Measurements from ENCODE around the gene CFL2. TPM values are rescaled to one million over a fixed set of nuclear protein-coding genes. Genes with fewer than 3 reads are reported as not detected.

The CFL2 gene
- total and polyA plus RNA-seq, 2 of the 13 experiments (the other 11 are each of a cell fraction or from before 2014, with no cell fraction given), result 114 to 158 TPM

- TF ChIP-seq PAX8 (CRISPR knock-in tag; IDR thresholded peaks at IDR 0.05; ENCODE audit: borderline replicate concordance), result no peak
- no peak for TF ChIP-seq ZNF550 (CRISPR knock-in tag; IDR thresholded peaks at IDR 0.05; ENCODE audit: borderline replicate concordance)
- TF ChIP-seq KMT2A (CRISPR knock-in tag; IDR thresholded peaks at IDR 0.05), result no peak
- no peak for TF ChIP-seq ZNF256 (CRISPR knock-in tag; conservative IDR thresholded peaks at IDR 0.05)
- TF ChIP-seq, protein P1, sequence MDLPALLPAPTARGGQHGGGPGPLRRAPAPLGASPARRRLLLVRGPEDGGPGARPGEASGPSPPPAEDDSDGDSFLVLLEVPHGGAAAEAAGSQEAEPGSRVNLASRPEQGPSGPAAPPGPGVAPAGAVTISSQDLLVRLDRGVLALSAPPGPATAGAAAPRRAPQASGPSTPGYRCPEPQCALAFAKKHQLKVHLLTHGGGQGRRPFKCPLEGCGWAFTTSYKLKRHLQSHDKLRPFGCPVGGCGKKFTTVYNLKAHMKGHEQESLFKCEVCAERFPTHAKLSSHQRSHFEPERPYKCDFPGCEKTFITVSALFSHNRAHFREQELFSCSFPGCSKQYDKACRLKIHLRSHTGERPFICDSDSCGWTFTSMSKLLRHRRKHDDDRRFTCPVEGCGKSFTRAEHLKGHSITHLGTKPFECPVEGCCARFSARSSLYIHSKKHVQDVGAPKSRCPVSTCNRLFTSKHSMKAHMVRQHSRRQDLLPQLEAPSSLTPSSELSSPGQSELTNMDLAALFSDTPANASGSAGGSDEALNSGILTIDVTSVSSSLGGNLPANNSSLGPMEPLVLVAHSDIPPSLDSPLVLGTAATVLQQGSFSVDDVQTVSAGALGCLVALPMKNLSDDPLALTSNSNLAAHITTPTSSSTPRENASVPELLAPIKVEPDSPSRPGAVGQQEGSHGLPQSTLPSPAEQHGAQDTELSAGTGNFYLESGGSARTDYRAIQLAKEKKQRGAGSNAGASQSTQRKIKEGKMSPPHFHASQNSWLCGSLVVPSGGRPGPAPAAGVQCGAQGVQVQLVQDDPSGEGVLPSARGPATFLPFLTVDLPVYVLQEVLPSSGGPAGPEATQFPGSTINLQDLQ (CRISPR knock-in tag; IDR thresholded peaks at IDR 0.05), result no peak
- no peak for TF ChIP-seq RNF2 (conservative IDR thresholded peaks at IDR 0.05; ENCODE audit: low read depth)
- no peak for TF ChIP-seq LCORL (IDR thresholded peaks at IDR 0.05)
- TF ChIP-seq LCORL (CRISPR knock-in tag; IDR thresholded peaks at IDR 0.05), result peak; percentile 20; the same call in 1 of the 2 replicates
- no peak for TF ChIP-seq MEF2D (CRISPR knock-in tag; IDR thresholded peaks at IDR 0.05)
- TF ChIP-seq RFX5 (IDR thresholded peaks at IDR 0.05; ENCODE audit: low read depth, low read length), result no peak
- no peak for TF ChIP-seq REPIN1 (CRISPR knock-in tag; IDR thresholded peaks at IDR 0.05; ENCODE audit: borderline replicate concordance, low read depth)
- TF ChIP-seq ZNF768 (CRISPR knock-in tag; IDR thresholded peaks at IDR 0.05), result no peak
- TF ChIP-seq ZNF136 (CRISPR knock-in tag; IDR thresholded peaks at IDR 0.05; ENCODE audit: low read depth), result no peak
- no peak for TF ChIP-seq YEATS2 (CRISPR knock-in tag; IDR thresholded peaks at IDR 0.05; ENCODE audit: borderline replicate concordance)
- 0 out of 2 replicates have a peak, but pooled peaks have one; percentile 21 for TF ChIP-seq SALL1 (CRISPR knock-in tag; IDR thresholded peaks at IDR 0.05)
- 0 out of 2 replicates have a peak, but pooled peaks have one; percentile 46 for TF ChIP-seq ZNF605 (CRISPR knock-in tag; IDR thresholded peaks at IDR 0.05)
- TF ChIP-seq, protein P2, sequence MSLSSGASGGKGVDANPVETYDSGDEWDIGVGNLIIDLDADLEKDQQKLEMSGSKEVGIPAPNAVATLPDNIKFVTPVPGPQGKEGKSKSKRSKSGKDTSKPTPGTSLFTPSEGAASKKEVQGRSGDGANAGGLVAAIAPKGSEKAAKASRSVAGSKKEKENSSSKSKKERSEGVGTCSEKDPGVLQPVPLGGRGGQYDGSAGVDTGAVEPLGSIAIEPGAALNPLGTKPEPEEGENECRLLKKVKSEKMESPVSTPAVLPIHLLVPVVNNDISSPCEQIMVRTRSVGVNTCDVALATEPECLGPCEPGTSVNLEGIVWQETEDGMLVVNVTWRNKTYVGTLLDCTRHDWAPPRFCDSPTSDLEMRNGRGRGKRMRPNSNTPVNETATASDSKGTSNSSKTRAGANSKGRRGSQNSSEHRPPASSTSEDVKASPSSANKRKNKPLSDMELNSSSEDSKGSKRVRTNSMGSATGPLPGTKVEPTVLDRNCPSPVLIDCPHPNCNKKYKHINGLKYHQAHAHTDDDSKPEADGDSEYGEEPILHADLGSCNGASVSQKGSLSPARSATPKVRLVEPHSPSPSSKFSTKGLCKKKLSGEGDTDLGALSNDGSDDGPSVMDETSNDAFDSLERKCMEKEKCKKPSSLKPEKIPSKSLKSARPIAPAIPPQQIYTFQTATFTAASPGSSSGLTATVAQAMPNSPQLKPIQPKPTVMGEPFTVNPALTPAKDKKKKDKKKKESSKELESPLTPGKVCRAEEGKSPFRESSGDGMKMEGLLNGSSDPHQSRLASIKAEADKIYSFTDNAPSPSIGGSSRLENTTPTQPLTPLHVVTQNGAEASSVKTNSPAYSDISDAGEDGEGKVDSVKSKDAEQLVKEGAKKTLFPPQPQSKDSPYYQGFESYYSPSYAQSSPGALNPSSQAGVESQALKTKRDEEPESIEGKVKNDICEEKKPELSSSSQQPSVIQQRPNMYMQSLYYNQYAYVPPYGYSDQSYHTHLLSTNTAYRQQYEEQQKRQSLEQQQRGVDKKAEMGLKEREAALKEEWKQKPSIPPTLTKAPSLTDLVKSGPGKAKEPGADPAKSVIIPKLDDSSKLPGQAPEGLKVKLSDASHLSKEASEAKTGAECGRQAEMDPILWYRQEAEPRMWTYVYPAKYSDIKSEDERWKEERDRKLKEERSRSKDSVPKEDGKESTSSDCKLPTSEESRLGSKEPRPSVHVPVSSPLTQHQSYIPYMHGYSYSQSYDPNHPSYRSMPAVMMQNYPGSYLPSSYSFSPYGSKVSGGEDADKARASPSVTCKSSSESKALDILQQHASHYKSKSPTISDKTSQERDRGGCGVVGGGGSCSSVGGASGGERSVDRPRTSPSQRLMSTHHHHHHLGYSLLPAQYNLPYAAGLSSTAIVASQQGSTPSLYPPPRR (CRISPR knock-in tag; IDR thresholded peaks at IDR 0.05; ENCODE audit: borderline replicate concordance), result no peak
- TF ChIP-seq MZF1 (CRISPR knock-in tag; IDR thresholded peaks at IDR 0.05; ENCODE audit: borderline replicate concordance), result no peak
- TF ChIP-seq TGIF2 (CRISPR knock-in tag; IDR thresholded peaks at IDR 0.05), result no peak
- TF ChIP-seq EHMT2 (IDR thresholded peaks at IDR 0.05; ENCODE audit: borderline replicate concordance, low read depth, low read length), result no peak
- TF ChIP-seq NR2C2 (CRISPR knock-in tag; IDR thresholded peaks at IDR 0.05; ENCODE audit: borderline replicate concordance), result no peak
- TF ChIP-seq, protein P3, sequence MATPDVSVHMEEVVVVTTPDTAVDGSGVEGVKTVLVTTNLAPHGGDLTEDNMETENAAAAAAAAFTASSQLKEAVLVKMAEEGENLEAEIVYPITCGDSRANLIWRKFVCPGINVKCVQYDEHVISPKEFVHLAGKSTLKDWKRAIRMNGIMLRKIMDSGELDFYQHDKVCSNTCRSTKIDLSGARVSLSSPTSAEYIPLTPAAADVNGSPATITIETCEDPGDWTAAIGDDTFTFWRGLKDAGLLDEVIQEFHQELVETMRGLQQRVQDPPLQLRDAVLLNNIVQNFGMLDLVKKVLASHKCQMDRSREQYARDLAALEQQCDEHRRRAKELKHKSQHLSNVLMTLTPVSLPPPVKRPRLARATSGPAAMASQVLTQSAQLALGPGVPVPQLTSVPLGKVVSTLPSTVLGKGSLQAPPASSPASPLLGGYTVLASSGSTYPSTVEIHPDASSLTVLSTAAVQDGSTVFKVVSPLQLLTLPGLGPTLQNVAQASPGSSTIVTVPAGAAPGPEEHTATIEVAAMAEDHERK (CRISPR knock-in tag; IDR thresholded peaks at IDR 0.05; ENCODE audit: low read depth), result no peak
Measured at GRCh38 chr14:34742270-34743115, 28.1 kb upstream of the CFL2 start (continued).

Data from HepG2 (cell line).